HFFc6 (cell line): ENCODE data around the gene TFDP2. TPM values are rescaled to one million over a fixed set of nuclear protein-coding genes. Genes with fewer than 3 reads are reported as not detected.
"Not testable (repeated sequence)": the region's sequence is repeated elsewhere in the genome, so short reads cannot be mapped to it uniquely, and the experiment has no call there.

ENCODE experiments used
- DNase-seq: peaks from one replicate; pipeline ENCODE4 v3.0.0-alpha.2; 2018
- H3K27ac Mint-ChIP-seq: 2 replicates; pipeline ENCODE4 v1.8.0; 2020; ENCODE audit warnings: mild to moderate bottlenecking, mixed read lengths
- H3K27me3 Mint-ChIP-seq: 2 replicates; pipeline ENCODE4 v1.8.0; 2021; ENCODE audit warnings: mild to moderate bottlenecking, moderate library complexity, mixed read lengths; ENCODE audit not compliant: insufficient read depth
- H3K36me3 Mint-ChIP-seq: 2 replicates; pipeline ENCODE4 v1.8.0; 2021; ENCODE audit warnings: low read depth, mixed read lengths
- H3K4me1 Mint-ChIP-seq: 2 replicates; pipeline ENCODE4 v1.8.0; 2020; ENCODE audit warnings: low read depth, mixed read lengths
- H3K4me3 Mint-ChIP-seq: 2 replicates; pipeline ENCODE4 v1.8.0; 2020; ENCODE audit warnings: mild to moderate bottlenecking, moderate library complexity, mixed read lengths
- H3K9me3 Mint-ChIP-seq: 2 replicates; pipeline ENCODE4 v1.8.0; 2020; ENCODE audit warnings: mild to moderate bottlenecking, mixed read lengths
- total RNA-seq, 6 experiments: library from RNA; stranded (reverse); fragmentation: NEBNext Ultra II Directional; extraction: Animal tissue kit (Norgen Biotek cat#: 25700); gene quantifications; 2 replicates in 1 of 6; 3 replicates in 5 of 6; pipeline ENCODE4 v1.2.3, GENCODE V29; 2021
- TF ChIP-seq, protein P1 (sequence below): fragments of 200-600 bp; sonication (generic); IDR thresholded peaks from 2 replicates; pipeline ENCODE4 v1.5.0; 2021; ENCODE audit warnings: antibody characterized with exemption, mild to moderate bottlenecking

Gene TFDP2
- total RNA-seq, 6 experiments from 2014 or later: 22.0 to 34.1 (median 27.6) TPM

- no peak for DNase-seq
- H3K27me3 Mint-ChIP-seq: no peaks in the 10 kb centered on the region
- peaks cover 2% of the 10 kb centered on the region for H3K4me1 Mint-ChIP-seq
Measured at GRCh38 chr3:142081178-142081577, 68.2 kb downstream of the TFDP2 start.

DNA sequence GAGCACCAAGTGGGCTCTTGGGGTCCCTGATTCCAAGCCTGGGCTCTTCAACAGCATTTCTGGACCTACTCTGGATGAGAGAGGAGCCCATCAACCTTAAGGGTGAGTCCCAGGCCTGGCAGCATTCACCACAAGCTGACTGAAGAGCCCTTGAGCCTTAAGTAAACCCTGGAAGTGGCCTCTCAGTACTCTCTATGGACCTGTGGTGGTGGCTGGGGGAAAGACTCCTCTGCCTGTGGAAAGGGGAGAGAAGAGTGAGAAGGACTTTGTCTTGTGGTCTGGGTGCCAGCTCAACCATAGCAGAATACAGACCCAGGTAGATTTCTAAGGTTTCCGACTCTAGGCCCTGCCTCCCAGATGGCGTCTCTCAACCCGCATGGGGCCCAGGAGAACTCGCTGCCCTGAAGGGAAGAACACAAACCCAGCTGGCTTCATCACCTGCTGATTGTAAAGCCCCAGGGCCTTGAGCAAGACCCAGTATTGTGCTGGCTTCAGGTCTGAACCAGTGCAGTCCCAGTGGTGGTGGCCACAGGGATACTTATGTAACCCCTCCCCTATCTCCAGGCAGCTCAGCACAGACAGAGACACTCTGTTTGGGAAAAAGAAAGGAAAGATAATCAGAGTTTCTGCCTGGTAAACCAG, 71.4 kb downstream of the TFDP2 start:
- Mint-ChIP-seq H3K4me1 (no peaks in the 10 kb centered on the region), H3K36me3 (peaks cover 4% of the 10 kb centered on the region; the same call in 1 of the 2 replicates), H3K9me3 (no peaks in the 10 kb centered on the region), H3K27ac (no peak overlapping the region), H3K4me3 (no peak overlapping the region), H3K27me3 (no peaks in the 10 kb centered on the region)
- TF ChIP-seq, protein P1, sequence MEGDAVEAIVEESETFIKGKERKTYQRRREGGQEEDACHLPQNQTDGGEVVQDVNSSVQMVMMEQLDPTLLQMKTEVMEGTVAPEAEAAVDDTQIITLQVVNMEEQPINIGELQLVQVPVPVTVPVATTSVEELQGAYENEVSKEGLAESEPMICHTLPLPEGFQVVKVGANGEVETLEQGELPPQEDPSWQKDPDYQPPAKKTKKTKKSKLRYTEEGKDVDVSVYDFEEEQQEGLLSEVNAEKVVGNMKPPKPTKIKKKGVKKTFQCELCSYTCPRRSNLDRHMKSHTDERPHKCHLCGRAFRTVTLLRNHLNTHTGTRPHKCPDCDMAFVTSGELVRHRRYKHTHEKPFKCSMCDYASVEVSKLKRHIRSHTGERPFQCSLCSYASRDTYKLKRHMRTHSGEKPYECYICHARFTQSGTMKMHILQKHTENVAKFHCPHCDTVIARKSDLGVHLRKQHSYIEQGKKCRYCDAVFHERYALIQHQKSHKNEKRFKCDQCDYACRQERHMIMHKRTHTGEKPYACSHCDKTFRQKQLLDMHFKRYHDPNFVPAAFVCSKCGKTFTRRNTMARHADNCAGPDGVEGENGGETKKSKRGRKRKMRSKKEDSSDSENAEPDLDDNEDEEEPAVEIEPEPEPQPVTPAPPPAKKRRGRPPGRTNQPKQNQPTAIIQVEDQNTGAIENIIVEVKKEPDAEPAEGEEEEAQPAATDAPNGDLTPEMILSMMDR: no peak
- no peak for DNase-seq

More at GRCh38 chr3:142081178-142081577, 68.2 kb downstream of the TFDP2 start:
- H3K4me3 Mint-ChIP-seq: no peak overlapping the region
- H3K9me3 Mint-ChIP-seq: no peaks in the 10 kb centered on the region
- H3K36me3 Mint-ChIP-seq: peaks cover 4% of the 10 kb centered on the region; the same call in 1 of the 2 replicates
- TF ChIP-seq, protein P1: no peak
- H3K27ac Mint-ChIP-seq: no peak overlapping the region

DNA sequence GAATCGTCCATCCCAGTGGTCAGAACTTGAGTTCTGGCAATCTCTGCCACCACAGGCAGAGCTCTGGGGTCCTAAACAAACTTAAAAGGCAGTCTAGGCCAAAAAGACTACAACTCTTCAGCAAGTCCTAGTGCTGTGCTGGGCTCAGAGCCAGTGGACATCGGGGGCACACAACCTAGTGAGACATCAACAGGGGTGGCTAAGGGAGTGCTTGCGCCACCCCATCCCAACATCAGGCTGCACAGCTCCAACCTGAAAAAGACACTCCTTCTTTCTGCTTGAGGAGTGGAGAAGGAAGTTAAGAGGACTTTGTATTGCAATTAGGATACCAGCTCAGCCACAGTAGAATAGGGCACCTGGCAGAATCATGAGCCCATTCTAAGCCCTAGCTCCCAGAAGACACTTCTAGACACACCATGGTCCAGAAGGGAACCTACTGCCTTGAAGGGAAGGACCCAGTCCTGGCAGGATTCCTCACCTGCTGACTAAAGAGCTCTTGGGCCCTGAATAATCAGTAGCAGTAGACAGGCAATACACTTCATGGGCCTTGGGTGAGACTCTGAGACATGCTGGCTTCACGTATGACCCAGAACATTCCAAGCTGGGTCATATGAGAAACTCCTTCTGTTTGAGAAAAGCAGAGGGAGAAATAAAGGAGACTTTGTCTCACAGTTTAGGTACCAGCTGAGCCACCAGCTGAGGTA, 72.0 kb downstream of the TFDP2 start:
- Mint-ChIP-seq H3K36me3 (peaks cover 4% of the 10 kb centered on the region; the same call in 1 of the 2 replicates), H3K9me3 (no peaks in the 10 kb centered on the region), H3K4me3 (no peak overlapping the region), H3K4me1 (no peaks in the 10 kb centered on the region), H3K27me3 (no peaks in the 10 kb centered on the region), H3K27ac (no peak overlapping the region)
- DNase-seq: no peak
- TF ChIP-seq, protein P1: no peak

DNA sequence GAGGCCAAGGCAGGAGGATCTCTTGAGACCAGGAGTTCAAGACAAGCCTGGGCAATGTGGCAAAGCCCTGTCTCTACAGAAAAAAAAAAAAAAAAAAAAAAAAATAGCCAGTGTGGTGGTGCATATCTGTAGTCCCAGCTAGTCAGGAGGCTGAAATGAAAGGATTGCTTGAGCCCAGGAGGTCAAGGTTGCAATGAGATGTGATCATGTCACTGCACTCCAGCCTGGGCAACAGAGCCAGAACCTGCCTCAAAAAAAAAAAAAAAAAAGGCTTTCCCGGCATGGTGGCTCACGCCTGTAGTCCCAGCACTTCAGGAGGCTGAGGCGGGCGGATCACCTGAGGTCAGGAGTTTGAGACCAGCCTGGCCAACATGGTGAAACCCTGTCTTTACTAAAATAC, 73.7 kb downstream of the TFDP2 start:
- H3K9me3 Mint-ChIP-seq, H3K4me1 Mint-ChIP-seq, H3K27ac Mint-ChIP-seq, H3K36me3 Mint-ChIP-seq, H3K27me3 Mint-ChIP-seq, DNase-seq, H3K4me3 Mint-ChIP-seq: not testable (repeated sequence)

DNA sequence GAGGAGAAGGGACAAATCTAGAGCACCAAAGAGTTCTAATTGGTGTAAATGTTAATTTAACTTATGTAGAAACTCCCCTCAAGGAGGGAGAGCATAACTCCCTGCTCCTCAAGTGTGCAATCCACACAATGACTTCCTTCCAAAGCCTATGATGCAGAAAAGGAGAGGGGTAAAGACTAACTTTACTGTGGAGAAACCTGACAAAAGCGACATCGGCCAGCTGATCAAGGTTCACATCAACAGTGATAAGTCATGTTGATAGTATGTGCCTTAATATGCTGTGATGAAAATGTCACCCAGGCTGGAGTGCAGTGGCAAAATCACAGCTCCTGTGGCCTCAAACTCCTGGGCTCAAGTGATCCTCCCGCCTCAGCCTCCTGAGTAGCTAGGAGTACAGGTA, 76.5 kb downstream of the TFDP2 start:
- no peaks in the 10 kb centered on the region; the same call in 1 of the 2 replicates for H3K27me3 Mint-ChIP-seq
- no peak overlapping the region for H3K4me3 Mint-ChIP-seq
- DNase-seq: no peak
- TF ChIP-seq, protein P1: no peak
- H3K9me3 Mint-ChIP-seq: no peaks in the 10 kb centered on the region
- no peaks in the 10 kb centered on the region for H3K4me1 Mint-ChIP-seq
- H3K36me3 Mint-ChIP-seq: no peaks in the 10 kb centered on the region
- no peak overlapping the region for H3K27ac Mint-ChIP-seq

DNA sequence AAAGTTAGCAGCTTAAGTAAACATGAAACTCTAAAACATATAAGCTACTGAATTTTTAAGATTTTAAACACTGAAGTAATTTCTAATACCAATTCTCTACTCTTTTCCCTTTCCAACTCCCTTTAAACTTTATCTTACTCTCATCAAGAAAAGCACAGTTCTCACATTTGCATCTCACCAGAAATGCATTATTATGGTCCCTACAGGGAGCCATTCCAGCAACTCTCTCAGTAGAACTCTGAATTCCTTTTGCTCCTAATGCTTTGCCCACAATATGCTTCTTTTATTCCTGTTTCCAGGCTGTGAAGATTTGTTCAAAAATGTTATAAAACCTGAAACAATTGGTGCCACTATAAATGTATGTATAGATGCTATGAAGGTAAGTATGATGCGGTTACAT, 83.4 kb downstream of the TFDP2 start:
- no peak overlapping the region for H3K27ac Mint-ChIP-seq
- H3K27me3 Mint-ChIP-seq: no peaks in the 10 kb centered on the region; the same call in 1 of the 2 replicates
- no peaks in the 10 kb centered on the region for H3K9me3 Mint-ChIP-seq
- H3K36me3 Mint-ChIP-seq: no peaks in the 10 kb centered on the region
- H3K4me1 Mint-ChIP-seq: no peaks in the 10 kb centered on the region
- TF ChIP-seq, protein P1: no peak
- no peak for DNase-seq
- H3K4me3 Mint-ChIP-seq: no peak overlapping the region
